Spleen (tissue), 11 donors: ENCODE measurements around the gene FETUB. TPM values are rescaled to one million over a fixed set of nuclear protein-coding genes. Genes with fewer than 3 reads are reported as not detected.

Experiments
- DNase-seq: peaks from one replicate; pipeline ENCODE4 v3.0.0-alpha.2; 2020
- H3K27ac ChIP-seq, 8 donors: fragments of 200-600 bp; sonication (generic) in 7 of 8; 1 replicate in 4 of 8; 2 replicates in 4 of 8; pipeline versions ENCODE4 v1.5.0 to v1.8.0; 2016 to 2021; ENCODE audit warnings: inconsistent platforms in 4 of 8, mild to moderate bottlenecking in 4 of 8, moderate library complexity in 1 of 8
- H3K27me3 ChIP-seq, 7 donors: fragments of 200-600 bp; sonication (generic) in 6 of 7; replicated peaks in 1 of 7; 1 replicate in 4 of 7; 2 replicates in 3 of 7; pipeline versions ENCODE4 v1.5.0 to v1.8.0; 2016 to 2021; ENCODE audit warnings: inconsistent platforms in 3 of 7, mild to moderate bottlenecking in 1 of 7
- H3K36me3 ChIP-seq, 6 donors: fragments of 200-600 bp; sonication (generic) in 5 of 6; 1 replicate in 4 of 6; 2 replicates in 2 of 6; pipeline versions ENCODE4 v1.5.0 to v1.8.0; 2016 to 2021; ENCODE audit warnings: inconsistent platforms in 2 of 6
- H3K4me1 ChIP-seq, 6 donors: fragments of 200-600 bp; sonication (generic) in 5 of 6; 1 replicate in 3 of 6; 2 replicates in 3 of 6; pipeline versions ENCODE4 v1.5.0 to v1.8.0; 2016 to 2021; ENCODE audit warnings: inconsistent platforms in 3 of 6
- H3K4me3 ChIP-seq, 8 donors: fragments of 200-600 bp; sonication (generic) in 7 of 8; 1 replicate in 4 of 8; 2 replicates in 4 of 8; pipeline versions ENCODE4 v1.5.0 to v1.8.0; 2016 to 2021; ENCODE audit warnings: inconsistent platforms in 4 of 8, mild to moderate bottlenecking in 4 of 8, moderate library complexity in 2 of 8
- H3K9me3 ChIP-seq, 8 donors: fragments of 200-600 bp; sonication (generic) in 7 of 8; 1 replicate in 4 of 8; 2 replicates in 4 of 8; pipeline versions ENCODE4 v1.5.0 to v1.8.0; 2016 to 2021; ENCODE audit warnings: inconsistent platforms in 4 of 8
- POLR2A ChIP-seq, 3 donors: fragments of 450-650 bp; IDR thresholded peaks; one replicate each; pipeline ENCODE4 v1.5.1; 2017; ENCODE audit warnings: antibody characterized with exemption in 3 of 3, mild to moderate bottlenecking in 1 of 3
- POLR2AphosphoS5 ChIP-seq, 3 donors: sonication (generic); formaldehyde crosslinking; IDR thresholded peaks; one replicate each; pipeline ENCODE4 v1.5.1; 2017; ENCODE audit warnings: antibody characterized with exemption in 3 of 3
- WGBS, 5 donors: extraction: QIAGEN DNeasy Blood & Tissue Kit in 3 of 5; methylation state at CpG; one replicate each; pipeline versions ENCODE4 v1.1.5 to v1.1.7; 2013 to 2018; 5-methylcytosine and 5-hydroxymethylcytosine counted together
- intact Hi-C: fragments of 100-400 bp; cut with DNase I; formaldehyde crosslinking; loops from one replicate; pipeline ENCODE4 v1.15.0; 2023; ENCODE audit warnings: low total_unique reads
- polyA plus RNA-seq, 3 donors: library from polyadenylated mRNA; stranded (reverse); fragments of 200-250 nt; gene quantifications; one replicate each; pipeline ENCODE4 v1.2.1, GENCODE V29; 2013
- total RNA-seq, 7 donors: library from RNA; depleted of rRNA in 3 of 7; stranded (reverse); fragments of >200 nt in 3 of 7; fragmentation: NEBNext Ultra II Directional in 4 of 7; extraction: Animal tissue kit (Norgen Biotek cat#: 25700) in 4 of 7; gene quantifications; one replicate each; pipeline versions ENCODE4 v1.1.0 to v1.2.1, GENCODE V29; 2016 to 2021
- TF ChIP-seq, protein P1 (sequence below), 11 experiments: fragments of 200-600 bp in 7 of 11; fragments of 450-650 bp in 4 of 11; sonication (generic) in 4 of 11; IDR thresholded peaks in 8 of 11; conservative IDR thresholded peaks in 3 of 11; 1 replicate in 7 of 11; 2 replicates in 4 of 11; pipeline versions ENCODE4 v1.4.0 to v1.8.0; 2016 to 2021; ENCODE audit warnings: antibody characterized with exemption in 11 of 11, inconsistent platforms in 4 of 11, mild to moderate bottlenecking in 1 of 11
- donor health status: healthy with polysubstance abuse.
- donor health status: DM: no; HTN: no; CAD: no; lungs with moderate emphysema.
- donor health status: DM: no; HTN: no; CAD: no.
- donor health status: Bipolar disorder and iron deficiency.
- donor health status: healthy.
- donor health status: DM: no; HTN: no; CAD: no.
- donor health status: DM: yes; HTN: yes; CAD: no.

FETUB gene
- total and polyA plus RNA-seq, 10 donors: not detected

DNA sequence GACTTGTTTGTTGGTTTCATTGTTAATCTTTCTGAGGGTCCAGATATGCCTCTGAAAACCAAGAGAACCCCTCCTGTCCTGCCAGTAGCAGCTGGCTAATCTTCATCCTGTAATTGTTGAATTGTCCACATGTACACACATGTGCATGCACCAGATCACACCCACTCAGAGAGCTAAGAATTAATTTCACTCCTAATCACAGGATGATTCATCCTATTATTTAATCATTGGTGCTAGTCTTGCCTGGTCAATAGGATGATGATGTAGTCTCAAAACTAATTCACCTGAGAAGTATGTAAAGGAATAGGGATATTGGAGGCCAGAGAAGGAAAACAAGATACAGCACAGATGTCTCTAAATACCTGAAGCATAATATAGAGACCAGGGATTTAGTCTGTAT, 35.1 kb upstream of the FETUB start:
- no peak for DNase-seq
- intact Hi-C loops: no loop called here
- Histone ChIP-seq H3K4me3 (no peak overlapping the region), H3K36me3 (no peaks in the 10 kb centered on the region), H3K27ac (no peak overlapping the region), H3K9me3 (no peaks in the 10 kb centered on the region), H3K27me3 (no peaks in the 10 kb centered on the region), H3K4me1 (no peaks in the 10 kb centered on the region)
- no peak for TF ChIP-seq POLR2AphosphoS5 (IDR thresholded peaks at IDR 0.05)
- TF ChIP-seq, protein P1, sequence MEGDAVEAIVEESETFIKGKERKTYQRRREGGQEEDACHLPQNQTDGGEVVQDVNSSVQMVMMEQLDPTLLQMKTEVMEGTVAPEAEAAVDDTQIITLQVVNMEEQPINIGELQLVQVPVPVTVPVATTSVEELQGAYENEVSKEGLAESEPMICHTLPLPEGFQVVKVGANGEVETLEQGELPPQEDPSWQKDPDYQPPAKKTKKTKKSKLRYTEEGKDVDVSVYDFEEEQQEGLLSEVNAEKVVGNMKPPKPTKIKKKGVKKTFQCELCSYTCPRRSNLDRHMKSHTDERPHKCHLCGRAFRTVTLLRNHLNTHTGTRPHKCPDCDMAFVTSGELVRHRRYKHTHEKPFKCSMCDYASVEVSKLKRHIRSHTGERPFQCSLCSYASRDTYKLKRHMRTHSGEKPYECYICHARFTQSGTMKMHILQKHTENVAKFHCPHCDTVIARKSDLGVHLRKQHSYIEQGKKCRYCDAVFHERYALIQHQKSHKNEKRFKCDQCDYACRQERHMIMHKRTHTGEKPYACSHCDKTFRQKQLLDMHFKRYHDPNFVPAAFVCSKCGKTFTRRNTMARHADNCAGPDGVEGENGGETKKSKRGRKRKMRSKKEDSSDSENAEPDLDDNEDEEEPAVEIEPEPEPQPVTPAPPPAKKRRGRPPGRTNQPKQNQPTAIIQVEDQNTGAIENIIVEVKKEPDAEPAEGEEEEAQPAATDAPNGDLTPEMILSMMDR (IDR thresholded peaks at IDR 0.05 in 8 of 11, conservative IDR thresholded peaks at IDR 0.05 in 3 of 11): no peak
- no peak for TF ChIP-seq POLR2A (IDR thresholded peaks at IDR 0.05)

DNA sequence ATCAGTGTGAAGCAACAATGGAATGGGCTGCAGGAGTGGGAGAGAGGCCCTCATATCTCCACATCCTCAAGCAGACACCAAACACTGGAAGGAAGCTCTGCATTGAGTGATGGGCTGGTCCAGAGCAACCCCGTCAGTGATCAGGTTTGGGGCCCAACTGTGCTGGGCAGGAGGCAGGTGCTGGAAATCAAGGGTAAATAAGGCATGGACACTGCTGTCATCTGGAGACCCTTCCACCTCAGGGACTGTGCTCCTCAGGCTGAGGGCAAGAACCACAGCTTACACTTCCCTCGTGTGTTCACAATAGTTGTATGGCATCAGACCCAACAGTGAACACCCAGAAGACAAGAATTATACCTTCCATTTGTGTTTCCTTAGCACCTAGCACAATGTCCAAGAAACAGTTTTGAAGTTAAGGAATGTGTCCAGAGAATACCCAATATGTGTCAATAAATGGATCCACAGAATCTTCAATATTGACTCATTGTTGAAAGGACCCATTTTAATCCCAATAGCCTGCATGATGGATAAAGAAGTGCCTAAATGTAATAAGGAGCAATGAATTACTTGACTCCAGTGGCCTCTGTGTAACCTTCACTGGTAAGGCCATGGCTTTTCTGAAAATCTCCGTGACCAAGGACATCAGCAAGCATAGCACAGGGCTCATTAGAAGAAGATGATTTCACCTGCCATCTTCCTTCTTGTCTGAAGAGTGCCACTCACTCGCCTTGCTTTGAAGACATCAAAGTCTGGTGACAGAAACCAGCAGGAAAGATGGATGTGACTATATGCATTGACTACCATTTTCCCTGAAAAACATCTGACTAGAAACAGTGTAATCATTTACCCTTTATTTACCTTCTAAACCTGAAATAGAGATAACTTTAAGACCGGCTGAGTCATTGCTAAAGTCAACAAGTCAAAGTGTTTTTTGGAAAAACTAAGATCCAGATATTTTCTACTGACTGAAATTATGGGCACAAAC, 34.3 kb upstream of the FETUB start:
- no peaks in the 10 kb centered on the region for H3K27me3 ChIP-seq
- H3K36me3 ChIP-seq: no peaks in the 10 kb centered on the region
- H3K4me3 ChIP-seq: no peak overlapping the region
- WGBS, 5 donors: 79 to 88% (median 87%) methylated on average over 5 of the region's 5 CpGs
- TF ChIP-seq POLR2A (IDR thresholded peaks at IDR 0.05) (no peak), POLR2AphosphoS5 (IDR thresholded peaks at IDR 0.05) (no peak)
- TF ChIP-seq, protein P1 (IDR thresholded peaks at IDR 0.05 in 8 of 11, conservative IDR thresholded peaks at IDR 0.05 in 3 of 11): no peak
- intact Hi-C loops: no loop called here
- DNase-seq: no peak
- H3K4me1 ChIP-seq: no peaks in the 10 kb centered on the region
- H3K27ac ChIP-seq: no peak overlapping the region
- no peaks in the 10 kb centered on the region for H3K9me3 ChIP-seq

DNA sequence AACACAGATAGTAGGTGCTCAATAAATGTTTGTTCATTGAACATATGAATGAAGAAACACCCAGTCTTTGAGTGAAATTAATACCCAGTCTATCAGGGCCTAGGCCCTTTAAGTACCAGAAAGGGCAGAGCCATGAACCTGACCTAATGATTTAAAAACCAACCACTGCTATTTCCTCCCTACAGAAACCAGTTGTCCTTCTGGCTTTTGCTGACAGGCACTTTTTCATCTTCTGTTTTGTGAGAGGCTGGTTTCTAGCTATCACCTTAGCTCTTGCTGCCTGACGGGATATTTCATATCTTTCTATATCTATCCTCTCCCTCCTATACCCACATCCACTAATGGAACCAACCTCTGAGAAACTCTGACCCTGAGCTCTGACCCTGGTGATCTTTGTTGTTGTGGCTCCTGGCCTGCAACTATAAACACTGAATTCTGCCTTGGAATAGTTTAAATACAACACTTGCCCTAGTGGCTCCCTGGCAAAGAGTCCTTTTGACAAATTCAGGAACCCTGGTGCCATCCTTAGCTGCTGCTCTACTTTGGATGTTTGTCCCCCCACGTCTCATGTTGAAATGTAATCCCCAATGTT, 31.5 kb upstream of the FETUB start:
- Histone ChIP-seq H3K4me3 (no peak overlapping the region), H3K4me1 (no peaks in the 10 kb centered on the region), H3K9me3 (no peaks in the 10 kb centered on the region), H3K27me3 (peaks cover 0 to 17% (median 0%) of the 10 kb centered on the region in 7 donors), H3K27ac (no peak overlapping the region), H3K36me3 (no peaks in the 10 kb centered on the region)
- TF ChIP-seq POLR2AphosphoS5 (IDR thresholded peaks at IDR 0.05) (no peak), POLR2A (IDR thresholded peaks at IDR 0.05) (no peak)
- TF ChIP-seq, protein P1 (IDR thresholded peaks at IDR 0.05 in 8 of 11, conservative IDR thresholded peaks at IDR 0.05 in 3 of 11): no peak
- 70 to 86% (median 78%) methylated on average over 2 of the region's 2 CpGs for WGBS, 5 donors
- intact Hi-C loops: no loop called here
- DNase-seq: no peak

DNA sequence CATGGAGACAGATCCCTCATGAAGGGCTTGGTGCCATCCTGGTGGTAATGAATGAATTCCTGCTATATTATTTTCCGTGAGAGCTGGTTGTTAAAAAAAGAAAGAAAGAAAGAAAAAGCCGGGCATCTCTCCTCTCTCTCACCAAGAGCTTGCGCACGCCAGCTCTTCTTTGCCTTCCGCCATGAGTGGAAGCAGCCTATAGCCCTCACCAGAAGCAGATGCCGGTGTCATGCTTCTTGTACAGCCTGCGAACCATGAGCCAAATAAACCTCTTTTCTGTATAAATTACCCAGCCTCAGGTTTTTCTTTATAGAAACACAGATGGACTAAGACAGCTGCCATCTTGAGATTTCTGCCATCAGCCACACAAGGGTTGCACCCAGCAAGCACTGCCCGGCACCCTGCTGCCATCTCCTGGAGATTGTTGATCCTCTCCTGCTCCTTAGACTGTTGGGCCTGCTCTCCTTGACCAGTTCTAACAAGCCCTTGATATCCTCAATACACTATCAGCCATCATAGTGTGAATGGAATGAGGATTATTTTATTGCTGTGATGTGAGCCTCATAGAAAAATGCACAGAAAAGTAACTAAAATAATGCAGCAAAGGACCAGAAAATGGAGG, 30.8 kb upstream of the FETUB start:
- intact Hi-C loops: no loop called here

More for the DNA sequence above, 30.8 kb upstream of the FETUB start:
- peaks cover 0 to 24% (median 4%) of the 10 kb centered on the region in 7 donors for H3K27me3 ChIP-seq
- H3K36me3 ChIP-seq: no peaks in the 10 kb centered on the region
- DNase-seq: no peak
- no peak for TF ChIP-seq POLR2A (IDR thresholded peaks at IDR 0.05)
- no peak for TF ChIP-seq POLR2AphosphoS5 (IDR thresholded peaks at IDR 0.05)
- TF ChIP-seq, protein P1 (IDR thresholded peaks at IDR 0.05 in 8 of 11, conservative IDR thresholded peaks at IDR 0.05 in 3 of 11): no peak
- peaks cover 0 to 3% (median 1%) of the 10 kb centered on the region in 6 donors for H3K4me1 ChIP-seq
- H3K27ac ChIP-seq: no peak overlapping the region
- no peak overlapping the region for H3K4me3 ChIP-seq
- no peaks in the 10 kb centered on the region for H3K9me3 ChIP-seq
- WGBS, 5 donors: 91 to 96% (median 93%) methylated on average over 8 of the region's 8 CpGs
